CD14-positive monocyte (primary cell): ENCODE measurements around the gene CDS2. TPM values are rescaled to one million over a fixed set of nuclear protein-coding genes. Genes with fewer than 3 reads are reported as not detected.
A peak's percentile ranks its signal among the peaks of the same experiment; 100 is the strongest.

ENCODE experiments used
- DNase-seq, 3 donors: peaks; one replicate each; pipeline ENCODE4 v3.0.0-alpha.2; 2011 to 2022
- H2AFZ ChIP-seq: 2 replicates; pipeline ENCODE4 v1.6.0; 2012; ENCODE audit warnings: mild to moderate bottlenecking, low read depth, low read length, inconsistent platforms; ENCODE audit not compliant: insufficient read depth, poor library complexity, severe bottlenecking
- H3K27ac ChIP-seq, 2 donors: 1 replicate in 1 of 2; 2 replicates in 1 of 2; pipeline ENCODE4 v1.5.1; 2012 to 2013; ENCODE audit warnings: low read length in 2 of 2, control low read depth in 1 of 2, inconsistent platforms in 1 of 2, low read depth in 1 of 2, mild to moderate bottlenecking in 1 of 2
- H3K27me3 ChIP-seq, 2 donors: one replicate each; pipeline versions ENCODE4 v1.6.0 to v1.6.1; 2011 to 2013; ENCODE audit warnings: low read length in 2 of 2; ENCODE audit not compliant: control insufficient read depth in 2 of 2, insufficient read depth in 2 of 2
- H3K36me3 ChIP-seq, 2 donors: replicated peaks in 1 of 2; 1 replicate in 1 of 2; 2 replicates in 1 of 2; pipeline versions ENCODE4 v1.5.1 to v1.6.1; 2012 to 2013; ENCODE audit warnings: low read length in 2 of 2, control low read depth in 1 of 2, inconsistent platforms in 1 of 2, mild to moderate bottlenecking in 1 of 2; ENCODE audit not compliant: insufficient read depth in 2 of 2, control insufficient read depth in 1 of 2
- H3K4me1 ChIP-seq, 2 donors: 1 replicate in 1 of 2; 2 replicates in 1 of 2; pipeline versions ENCODE4 v1.5.1 to v1.6.1; 2012 to 2013; ENCODE audit warnings: low read length in 2 of 2, control low read depth in 1 of 2, inconsistent platforms in 1 of 2, mild to moderate bottlenecking in 1 of 2, moderate library complexity in 1 of 2; ENCODE audit not compliant: insufficient read depth in 2 of 2, control insufficient read depth in 1 of 2
- H3K4me2 ChIP-seq: replicated peaks from 2 replicates; pipeline ENCODE3; 2012; ENCODE audit warnings: low read length, moderate library complexity, mild to moderate bottlenecking; ENCODE audit not compliant: poor library complexity, severe bottlenecking; ENCODE audit errors: extremely low read depth
- H3K4me3 ChIP-seq, 3 experiments: fragments of 200-600 bp in 1 of 3; sonication (generic) in 1 of 3; replicated peaks in 1 of 3; 1 replicate in 2 of 3; 2 replicates in 1 of 3; pipeline ENCODE4 v1.5.1; 2011 to 2013; ENCODE audit warnings: low read length in 3 of 3, mild to moderate bottlenecking in 3 of 3, control low read depth in 2 of 3, low read depth in 2 of 3, inconsistent platforms in 1 of 3, moderate library complexity in 1 of 3
- H3K79me2 ChIP-seq: 2 replicates; pipeline ENCODE4 v1.6.0; 2012; ENCODE audit warnings: mild to moderate bottlenecking, control low read depth, inconsistent platforms, low read length, moderate library complexity; ENCODE audit not compliant: insufficient read depth
- H3K9ac ChIP-seq: 2 replicates; pipeline ENCODE4 v1.6.0; 2017; ENCODE audit warnings: low read length, mild to moderate bottlenecking; ENCODE audit not compliant: insufficient read depth, poor library complexity, severe bottlenecking
- H3K9me3 ChIP-seq, 2 donors: replicated peaks in 1 of 2; 1 replicate in 1 of 2; 2 replicates in 1 of 2; pipeline versions ENCODE4 v1.5.1 to v1.6.1; 2012 to 2013; ENCODE audit warnings: low read length in 2 of 2, control low read depth in 1 of 2; ENCODE audit not compliant: control insufficient read depth in 1 of 2, insufficient read depth in 1 of 2
- H4K20me1 ChIP-seq: 2 replicates; pipeline ENCODE4 v1.6.0; 2012; ENCODE audit warnings: mild to moderate bottlenecking, low read length, control low read depth, moderate library complexity; ENCODE audit not compliant: insufficient read depth
- H3K27ac Mint-ChIP-seq, 7 donors: one replicate each; pipeline ENCODE4 v1.8.0; 2020; ENCODE audit warnings: mild to moderate bottlenecking in 7 of 7, mixed read lengths in 7 of 7, moderate library complexity in 6 of 7, inconsistent platforms in 2 of 7
- H3K27me3 Mint-ChIP-seq, 3 donors: one replicate each; pipeline ENCODE4 v1.8.0; 2021 to 2022; ENCODE audit warnings: low read depth in 3 of 3, mild to moderate bottlenecking in 3 of 3, mixed read lengths in 3 of 3, moderate library complexity in 3 of 3, inconsistent platforms in 1 of 3
- H3K36me3 Mint-ChIP-seq, 2 donors: one replicate each; pipeline ENCODE4 v1.8.0; 2020; ENCODE audit warnings: mixed read lengths in 2 of 2, inconsistent platforms in 1 of 2, mild to moderate bottlenecking in 1 of 2
- H3K4me1 Mint-ChIP-seq: one replicate; pipeline ENCODE4 v1.8.0; 2020; ENCODE audit warnings: mild to moderate bottlenecking, mixed read lengths
- H3K4me3 Mint-ChIP-seq, 2 donors: one replicate each; pipeline ENCODE4 v1.8.0; 2020; ENCODE audit warnings: mild to moderate bottlenecking in 2 of 2, mixed read lengths in 2 of 2, moderate library complexity in 1 of 2
- H3K9me3 Mint-ChIP-seq, 7 donors: one replicate each; pipeline ENCODE4 v1.8.0; 2020 to 2022; ENCODE audit warnings: mixed read lengths in 7 of 7, mild to moderate bottlenecking in 6 of 7, moderate library complexity in 6 of 7, inconsistent platforms in 2 of 7
- WGBS: methylation state at CpG from one replicate; pipeline ENCODE4 v1.1.5; 2013; ENCODE audit warnings: missing lambda C conversion rate; ENCODE audit not compliant: insufficient coverage; 5-methylcytosine and 5-hydroxymethylcytosine counted together
- intact Hi-C, 2 donors: fragments of 100-400 bp; cut with micrococcal nuclease; formaldehyde crosslinking; loops; one replicate each; pipeline versions ENCODE4 v1.15.0 to v1.15.1; 2023
- polyA plus RNA-seq, 3 donors: library from polyadenylated mRNA; depleted of rRNA in 1 of 3; unstranded in 2 of 3; stranded (reverse) in 1 of 3; fragments of 300-500 nt in 2 of 3; fragments of >200 nt in 1 of 3; fragmentation: Illumina TruSeq in 2 of 3; gene quantifications; 1 replicate in 2 of 3; 2 replicates in 1 of 3; pipeline ENCODE4 v1.2.3, GENCODE V29; 2012 to 2021
- TF ChIP-seq, protein P1 (sequence below): fragments of 200-600 bp; IDR thresholded peaks from one replicate; pipeline ENCODE4 v1.8.0; 2022; ENCODE audit warnings: antibody characterized with exemption, mild to moderate bottlenecking

CDS2 gene
- polyA plus RNA-seq, 3 donors: 28.6 to 62.6 (median 54.4) TPM

DNA sequence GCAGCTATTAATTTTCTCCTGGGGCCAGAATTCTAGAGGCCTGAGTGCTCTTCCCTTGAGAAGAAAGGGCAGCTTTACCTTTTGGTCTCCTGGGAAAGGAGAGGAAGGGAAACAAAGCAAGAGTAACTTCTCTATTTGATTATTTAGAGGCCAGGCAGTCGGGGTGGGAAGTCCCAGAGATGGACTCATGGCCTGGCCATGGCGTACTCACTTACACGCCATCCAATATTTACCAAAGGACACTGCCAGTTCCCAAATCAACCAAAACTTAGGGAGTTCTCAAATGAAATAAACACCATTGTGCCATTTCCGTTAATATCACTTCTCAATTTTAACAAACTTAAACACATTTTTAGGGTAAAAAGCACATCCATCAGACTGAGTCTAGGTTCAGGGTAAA, 76.6 kb downstream of the CDS2 start:
- H3K36me3 ChIP-seq: peaks cover 4 to 8% of the 10 kb centered on the region in 2 donors
- H3K4me1 Mint-ChIP-seq: no peaks in the 10 kb centered on the region

GRCh38 chr20:5205348-5206210, 78.8 kb downstream of the CDS2 start:
- intact Hi-C loops: loop anchor here in 1 of 2 donors (2.0 kb wide), 1 partner anchor 243 kb away; no protein-coding TSS in a partner anchor
- TF ChIP-seq, protein P1, sequence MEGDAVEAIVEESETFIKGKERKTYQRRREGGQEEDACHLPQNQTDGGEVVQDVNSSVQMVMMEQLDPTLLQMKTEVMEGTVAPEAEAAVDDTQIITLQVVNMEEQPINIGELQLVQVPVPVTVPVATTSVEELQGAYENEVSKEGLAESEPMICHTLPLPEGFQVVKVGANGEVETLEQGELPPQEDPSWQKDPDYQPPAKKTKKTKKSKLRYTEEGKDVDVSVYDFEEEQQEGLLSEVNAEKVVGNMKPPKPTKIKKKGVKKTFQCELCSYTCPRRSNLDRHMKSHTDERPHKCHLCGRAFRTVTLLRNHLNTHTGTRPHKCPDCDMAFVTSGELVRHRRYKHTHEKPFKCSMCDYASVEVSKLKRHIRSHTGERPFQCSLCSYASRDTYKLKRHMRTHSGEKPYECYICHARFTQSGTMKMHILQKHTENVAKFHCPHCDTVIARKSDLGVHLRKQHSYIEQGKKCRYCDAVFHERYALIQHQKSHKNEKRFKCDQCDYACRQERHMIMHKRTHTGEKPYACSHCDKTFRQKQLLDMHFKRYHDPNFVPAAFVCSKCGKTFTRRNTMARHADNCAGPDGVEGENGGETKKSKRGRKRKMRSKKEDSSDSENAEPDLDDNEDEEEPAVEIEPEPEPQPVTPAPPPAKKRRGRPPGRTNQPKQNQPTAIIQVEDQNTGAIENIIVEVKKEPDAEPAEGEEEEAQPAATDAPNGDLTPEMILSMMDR: peak; percentile 87
- H3K9me3 ChIP-seq: no peaks in the 10 kb centered on the region
- H3K79me2 ChIP-seq: no peaks in the 10 kb centered on the region
- Mint-ChIP-seq H3K36me3 (peaks cover 5% of the 10 kb centered on the region in 2 donors), H3K4me3 (no peak overlapping the region), H3K9me3 (peaks cover 0 to 4% (median 2%) of the 10 kb centered on the region in 7 donors), H3K4me1 (no peaks in the 10 kb centered on the region), H3K27me3 (peaks cover 0 to 2% (median 0%) of the 10 kb centered on the region in 3 donors), H3K27ac (no peak overlapping the region)
- no peak overlapping the region for H3K4me3 ChIP-seq
- H4K20me1 ChIP-seq: peaks cover 8% of the 10 kb centered on the region
- 81% methylated on average over 2 of the region's 10 CpGs for WGBS
- H2AFZ ChIP-seq: no peak overlapping the region
- H3K27ac ChIP-seq: no peak overlapping the region
- peak; percentile 53 to 64 (median 61) for DNase-seq
- H3K9ac ChIP-seq: no peak overlapping the region
- H3K36me3 ChIP-seq: no peaks in the 10 kb centered on the region
- no peaks in the 10 kb centered on the region for H3K27me3 ChIP-seq
- H3K4me2 ChIP-seq: no peak overlapping the region
- H3K4me1 ChIP-seq: no peaks in the 10 kb centered on the region

More for the DNA sequence above, 76.6 kb downstream of the CDS2 start:
- no CpG with 5 or more reads among the region's 4 CpGs for WGBS
- H3K9ac ChIP-seq: no peak overlapping the region
- H3K79me2 ChIP-seq: no peaks in the 10 kb centered on the region
- no peak for DNase-seq
- no peaks in the 10 kb centered on the region for H3K9me3 Mint-ChIP-seq
- no peak overlapping the region for H3K4me3 ChIP-seq
- H3K36me3 Mint-ChIP-seq: peaks cover 13 to 18% of the 10 kb centered on the region in 2 donors
- H3K9me3 ChIP-seq: no peaks in the 10 kb centered on the region
- TF ChIP-seq, protein P1: no peak
- no peak overlapping the region for H2AFZ ChIP-seq
- H3K4me1 ChIP-seq: no peaks in the 10 kb centered on the region
- peaks cover 8% of the 10 kb centered on the region for H4K20me1 ChIP-seq
- no peak overlapping the region for H3K27ac ChIP-seq
- peaks cover 0 to 2% (median 0%) of the 10 kb centered on the region in 3 donors for H3K27me3 Mint-ChIP-seq
- no peak overlapping the region for H3K4me3 Mint-ChIP-seq
- intact Hi-C loops: no loop called here
- H3K4me2 ChIP-seq: no peak overlapping the region
- no peak overlapping the region for H3K27ac Mint-ChIP-seq
- H3K27me3 ChIP-seq: no peaks in the 10 kb centered on the region
